T-helper 2 cell treated with Interferon-gamma antibody and Interleukin-4, amounts not matched to agents 5 μg/mL and 100 μg/mL, for 36 hours (primary cell): ENCODE results near the gene DOCK4.

Experiments used
- DNase-seq: peaks from one replicate; pipeline ENCODE4 v3.0.0; 2021; ENCODE audit warnings: low spot score
- H3K27ac Mint-ChIP-seq: one replicate; pipeline ENCODE4 v1.8.0; 2021; ENCODE audit warnings: mild to moderate bottlenecking, mixed read lengths
- H3K27me3 Mint-ChIP-seq: one replicate; pipeline ENCODE4 v1.8.0; 2021; ENCODE audit warnings: low read depth, mixed read lengths
- H3K36me3 Mint-ChIP-seq: one replicate; pipeline ENCODE4 v1.8.0; 2021; ENCODE audit warnings: low read depth, mixed read lengths
- H3K4me1 Mint-ChIP-seq: one replicate; pipeline ENCODE4 v1.8.0; 2021; ENCODE audit warnings: low read depth, mixed read lengths
- H3K4me3 Mint-ChIP-seq: one replicate; pipeline ENCODE4 v1.8.0; 2022; ENCODE audit warnings: mild to moderate bottlenecking, moderate library complexity, mixed read lengths
- H3K9me3 Mint-ChIP-seq: one replicate; pipeline ENCODE4 v1.8.0; 2021; ENCODE audit warnings: mixed read lengths

The DOCK4 gene

GRCh38 chr7:111873326-111873646 is 332.9 kb downstream of the DOCK4 start:
- DNase-seq: no peak
- Mint-ChIP-seq H3K4me3 (no peak overlapping the region), H3K4me1 (no peaks in the 10 kb centered on the region), H3K36me3 (no peaks in the 10 kb centered on the region), H3K27me3 (peaks cover 5% of the 10 kb centered on the region), H3K27ac (no peak overlapping the region), H3K9me3 (no peaks in the 10 kb centered on the region)

GRCh38 chr7:111872450-111873325 is 333.5 kb downstream of the DOCK4 start:
- Mint-ChIP-seq H3K36me3 (no peaks in the 10 kb centered on the region), H3K9me3 (no peaks in the 10 kb centered on the region), H3K27me3 (peaks cover 5% of the 10 kb centered on the region), H3K4me3 (no peak overlapping the region), H3K4me1 (no peaks in the 10 kb centered on the region), H3K27ac (no peak overlapping the region)
- DNase-seq: no peak

- Mint-ChIP-seq H3K27me3 (peaks cover 5% of the 10 kb centered on the region), H3K36me3 (no peaks in the 10 kb centered on the region), H3K4me3 (no peak overlapping the region), H3K9me3 (no peaks in the 10 kb centered on the region), H3K4me1 (no peaks in the 10 kb centered on the region), H3K27ac (no peak overlapping the region)
- no peak for DNase-seq
These were observed 334.9 kb downstream of the DOCK4 start for GRCh38 chr7:111871283-111871682.

DNA sequence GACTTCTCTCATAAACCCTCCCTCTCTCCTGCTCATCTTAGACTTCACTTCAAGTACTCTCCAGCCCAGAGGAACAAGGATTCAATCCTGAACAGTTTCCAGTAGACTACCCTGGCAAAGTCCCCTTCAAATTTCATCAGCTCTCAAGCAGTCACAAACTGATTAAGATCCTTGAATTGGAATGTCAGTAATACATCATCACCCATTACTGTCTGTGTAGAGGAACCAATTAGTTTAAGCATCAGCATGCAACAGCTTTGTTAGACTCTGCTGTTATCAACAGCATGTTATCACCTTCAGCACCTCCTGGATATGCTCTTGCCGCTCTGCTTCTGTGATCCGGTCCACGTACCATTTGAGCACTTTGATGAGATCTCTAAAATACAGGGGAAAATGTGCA is 336.9 kb downstream of the DOCK4 start:
- Mint-ChIP-seq H3K4me1 (no peaks in the 10 kb centered on the region), H3K27me3 (peaks cover 5% of the 10 kb centered on the region), H3K36me3 (no peaks in the 10 kb centered on the region), H3K27ac (no peak overlapping the region), H3K4me3 (no peak overlapping the region), H3K9me3 (no peaks in the 10 kb centered on the region)
- DNase-seq: no peak

GRCh38 chr7:111867348-111867931 is 338.8 kb downstream of the DOCK4 start:
- Mint-ChIP-seq H3K36me3 (no peaks in the 10 kb centered on the region), H3K4me3 (no peak overlapping the region), H3K27me3 (no peaks in the 10 kb centered on the region), H3K27ac (no peak overlapping the region), H3K9me3 (no peaks in the 10 kb centered on the region), H3K4me1 (no peaks in the 10 kb centered on the region)
- no peak for DNase-seq

GRCh38 chr7:111866787-111867186 is 339.4 kb downstream of the DOCK4 start:
- H3K27me3 Mint-ChIP-seq: no peaks in the 10 kb centered on the region
- H3K27ac Mint-ChIP-seq: no peak overlapping the region
- no peaks in the 10 kb centered on the region for H3K9me3 Mint-ChIP-seq
- DNase-seq: no peak
- no peaks in the 10 kb centered on the region for H3K4me1 Mint-ChIP-seq
- no peaks in the 10 kb centered on the region for H3K36me3 Mint-ChIP-seq
- H3K4me3 Mint-ChIP-seq: no peak overlapping the region

- DNase-seq: no peak
- H3K9me3 Mint-ChIP-seq: no peaks in the 10 kb centered on the region
- no peak overlapping the region for H3K4me3 Mint-ChIP-seq
- no peaks in the 10 kb centered on the region for H3K27me3 Mint-ChIP-seq
- H3K27ac Mint-ChIP-seq: no peak overlapping the region
- H3K4me1 Mint-ChIP-seq: peaks cover 2% of the 10 kb centered on the region
- H3K36me3 Mint-ChIP-seq: no peaks in the 10 kb centered on the region
These were observed 340.8 kb downstream of the DOCK4 start for GRCh38 chr7:111865430-111865829.

DNA sequence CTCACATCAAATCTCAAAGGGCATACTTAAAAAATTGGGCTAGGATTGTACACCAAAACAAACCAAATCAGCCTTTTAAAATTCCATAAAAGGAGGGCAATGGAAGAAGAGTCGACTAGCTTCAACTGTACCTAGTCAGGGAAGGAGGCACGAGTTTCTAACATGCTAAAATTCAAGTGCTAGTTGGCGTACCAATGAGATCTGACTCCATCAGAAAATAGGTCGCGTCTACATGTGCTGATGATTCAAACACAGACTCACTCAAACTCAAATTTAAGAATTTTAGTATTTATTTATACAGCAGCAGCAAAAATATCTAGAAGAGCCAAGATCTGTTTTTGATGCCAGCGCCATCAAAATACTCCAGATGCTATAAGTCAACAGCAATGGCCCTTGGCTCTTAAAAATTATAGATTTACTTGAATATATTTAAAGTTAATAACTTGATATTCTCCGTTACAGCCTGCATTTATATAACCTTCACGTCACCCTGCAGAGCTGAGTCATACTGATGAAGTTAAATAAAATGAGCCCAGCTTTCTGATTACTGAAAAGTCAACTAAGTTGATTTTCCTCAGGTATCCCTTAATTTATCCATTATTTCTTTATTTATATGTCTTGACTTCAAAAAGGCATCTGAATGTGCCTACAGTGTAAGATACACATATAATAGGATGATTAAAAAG is 341.8 kb downstream of the DOCK4 start:
- H3K27me3 Mint-ChIP-seq: no peaks in the 10 kb centered on the region
- no peak for DNase-seq
- H3K4me1 Mint-ChIP-seq: peaks cover 8% of the 10 kb centered on the region
- no peak overlapping the region for H3K27ac Mint-ChIP-seq
- no peaks in the 10 kb centered on the region for H3K9me3 Mint-ChIP-seq
- no peaks in the 10 kb centered on the region for H3K36me3 Mint-ChIP-seq
- H3K4me3 Mint-ChIP-seq: no peak overlapping the region

DNA sequence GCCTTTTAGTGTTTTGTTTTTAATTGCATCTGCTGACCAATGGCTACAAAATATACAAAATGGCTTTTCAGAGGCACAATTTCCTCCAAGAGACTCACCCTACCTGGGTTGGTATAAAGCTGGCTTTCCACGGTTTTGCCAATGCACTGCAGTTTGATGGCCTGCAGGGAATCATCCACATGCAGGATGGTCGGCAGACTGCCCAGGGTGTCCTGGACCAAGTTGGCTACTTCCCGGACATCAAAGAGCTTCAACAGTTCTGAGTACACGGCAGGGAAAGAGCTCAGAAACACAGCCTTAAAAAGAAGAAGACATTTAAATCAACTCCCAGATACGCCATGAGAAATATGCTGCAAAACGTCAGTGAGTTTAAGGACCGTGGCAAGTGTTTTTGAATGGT is 342.9 kb downstream of the DOCK4 start:
- DNase-seq: no peak
- Mint-ChIP-seq H3K4me3 (no peak overlapping the region), H3K27me3 (no peaks in the 10 kb centered on the region), H3K36me3 (no peaks in the 10 kb centered on the region), H3K9me3 (no peaks in the 10 kb centered on the region), H3K27ac (no peak overlapping the region), H3K4me1 (peaks cover 8% of the 10 kb centered on the region)

- no peaks in the 10 kb centered on the region for H3K9me3 Mint-ChIP-seq
- peaks cover 8% of the 10 kb centered on the region for H3K4me1 Mint-ChIP-seq
- no peak overlapping the region for H3K27ac Mint-ChIP-seq
- H3K36me3 Mint-ChIP-seq: no peaks in the 10 kb centered on the region
- H3K27me3 Mint-ChIP-seq: peaks cover 2% of the 10 kb centered on the region
- H3K4me3 Mint-ChIP-seq: no peak overlapping the region
- DNase-seq: no peak
These were observed 346.0 kb downstream of the DOCK4 start for GRCh38 chr7:111860248-111860647.

- H3K27ac Mint-ChIP-seq: no peak overlapping the region
- H3K27me3 Mint-ChIP-seq: peaks cover 2% of the 10 kb centered on the region
- H3K36me3 Mint-ChIP-seq: no peaks in the 10 kb centered on the region
- no peak overlapping the region for H3K4me3 Mint-ChIP-seq
- DNase-seq: no peak
- H3K9me3 Mint-ChIP-seq: no peaks in the 10 kb centered on the region
- peaks cover 8% of the 10 kb centered on the region for H3K4me1 Mint-ChIP-seq
These were observed 347.9 kb downstream of the DOCK4 start for GRCh38 chr7:111858331-111858730.

DNA sequence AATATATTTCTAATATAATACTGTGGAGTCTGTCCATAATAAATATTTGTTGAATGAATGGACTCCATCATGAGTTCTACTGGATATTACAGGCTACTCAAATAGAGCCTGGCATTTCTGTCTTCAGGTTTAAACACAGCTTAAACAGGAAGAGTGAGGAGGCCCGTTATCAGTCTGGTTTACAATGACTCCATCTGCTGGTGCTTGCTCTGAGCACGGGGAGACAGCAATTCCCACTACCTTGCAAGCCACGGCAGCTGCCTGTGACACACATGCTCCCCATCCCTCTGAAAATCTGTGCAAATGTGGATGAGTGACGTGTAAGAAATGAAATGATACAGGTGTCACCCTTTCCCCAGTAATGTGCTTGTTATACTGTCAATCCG is 350.4 kb downstream of the DOCK4 start:
- DNase-seq: no peak
- H3K4me1 Mint-ChIP-seq: peaks cover 8% of the 10 kb centered on the region
- no peak overlapping the region for H3K4me3 Mint-ChIP-seq
- no peaks in the 10 kb centered on the region for H3K9me3 Mint-ChIP-seq
- no peak overlapping the region for H3K27ac Mint-ChIP-seq
- H3K27me3 Mint-ChIP-seq: peaks cover 2% of the 10 kb centered on the region
- H3K36me3 Mint-ChIP-seq: no peaks in the 10 kb centered on the region

DNA sequence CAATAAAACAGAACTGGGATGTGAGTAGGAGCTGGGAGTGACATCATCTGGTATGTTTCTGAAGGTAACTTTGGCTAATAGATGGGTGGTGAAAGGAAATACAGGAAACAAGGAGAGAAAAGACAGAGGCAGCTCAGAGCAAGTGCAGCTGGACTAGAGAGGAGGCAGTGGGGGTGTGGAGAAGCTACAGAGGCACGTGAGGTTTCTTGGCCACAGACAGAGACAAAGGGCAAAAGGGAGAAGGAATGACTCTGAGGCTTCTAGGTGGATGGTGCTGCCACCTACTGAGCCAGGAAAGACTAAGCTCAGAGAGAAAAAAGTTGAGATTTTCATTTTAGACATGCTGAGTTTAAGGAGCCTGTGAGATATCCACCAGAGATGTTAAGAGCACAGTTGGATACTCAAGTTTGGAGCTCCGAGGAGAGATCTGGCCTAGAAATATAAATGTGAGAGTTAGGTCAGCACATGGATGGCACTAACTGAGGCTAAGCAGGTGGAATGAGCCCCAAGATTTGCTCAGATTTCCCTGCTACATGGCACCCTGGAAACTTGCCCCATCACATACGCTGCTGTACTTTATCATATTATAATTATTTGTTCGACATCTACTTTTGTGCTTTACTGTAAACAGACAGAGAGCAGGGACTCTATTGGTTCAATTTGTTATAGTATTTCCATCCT is 350.9 kb downstream of the DOCK4 start:
- Mint-ChIP-seq H3K27ac (no peak overlapping the region), H3K9me3 (no peaks in the 10 kb centered on the region), H3K4me3 (no peak overlapping the region), H3K27me3 (peaks cover 2% of the 10 kb centered on the region), H3K36me3 (no peaks in the 10 kb centered on the region), H3K4me1 (peaks cover 4% of the 10 kb centered on the region)
- DNase-seq: no peak
